GM19351 (cell line): ENCODE results near the gene ZNF454.

Experiments
- ATAC-seq: cut with Tn5 transposase; IDR thresholded peaks from one replicate; pipeline ENCODE4 v1.9.1; 2021; ENCODE audit warnings: mild to moderate bottlenecking, moderate library complexity; ENCODE audit not compliant: unreplicated experiment

Gene ZNF454

DNA sequence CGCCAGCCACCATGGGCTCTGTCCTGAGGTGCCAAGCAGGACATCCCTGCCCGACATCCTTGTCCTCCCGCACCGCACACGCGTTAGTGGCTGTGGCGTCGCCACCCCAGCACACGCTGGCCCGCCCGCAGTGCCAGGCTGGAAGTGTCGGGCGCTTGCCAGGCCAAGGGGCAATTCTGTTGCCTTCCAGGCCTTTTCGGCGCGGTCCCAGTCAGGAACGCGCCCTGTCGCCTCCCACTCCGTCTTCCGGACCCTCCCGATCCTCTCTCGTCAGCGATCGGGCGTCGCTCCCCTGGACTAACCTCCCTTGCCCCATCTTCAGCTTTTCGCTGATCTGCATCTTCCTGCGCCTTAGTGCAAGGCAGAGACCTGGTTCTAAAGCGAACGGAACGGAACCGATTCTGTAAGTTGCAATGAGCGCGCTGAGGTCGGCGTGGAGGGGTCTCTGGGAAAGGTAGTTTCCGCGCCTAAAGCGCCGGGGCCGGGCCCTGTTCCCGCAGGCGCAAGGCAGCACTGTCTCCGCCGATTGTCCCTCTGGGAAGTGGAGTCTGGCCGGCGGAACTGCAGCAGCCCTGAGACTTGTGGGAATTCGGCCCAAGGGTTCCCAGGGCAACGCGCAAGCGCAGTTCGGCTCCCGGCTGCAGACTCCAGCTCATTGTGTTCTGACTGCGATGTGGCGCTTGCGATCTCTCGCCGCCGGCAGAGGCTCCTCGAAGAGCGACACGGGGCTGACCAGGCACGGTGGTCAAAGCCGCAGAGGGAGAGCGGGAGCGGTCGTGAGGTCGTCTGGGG is at the start of gene ZNF454:
Gene ZNF454 (plus strand): TSS at position 630 of the 792 bp plus-strand sequence. CDS start 1,594 bp downstream, outside the sequence.
- no peak for ATAC-seq

DNA sequence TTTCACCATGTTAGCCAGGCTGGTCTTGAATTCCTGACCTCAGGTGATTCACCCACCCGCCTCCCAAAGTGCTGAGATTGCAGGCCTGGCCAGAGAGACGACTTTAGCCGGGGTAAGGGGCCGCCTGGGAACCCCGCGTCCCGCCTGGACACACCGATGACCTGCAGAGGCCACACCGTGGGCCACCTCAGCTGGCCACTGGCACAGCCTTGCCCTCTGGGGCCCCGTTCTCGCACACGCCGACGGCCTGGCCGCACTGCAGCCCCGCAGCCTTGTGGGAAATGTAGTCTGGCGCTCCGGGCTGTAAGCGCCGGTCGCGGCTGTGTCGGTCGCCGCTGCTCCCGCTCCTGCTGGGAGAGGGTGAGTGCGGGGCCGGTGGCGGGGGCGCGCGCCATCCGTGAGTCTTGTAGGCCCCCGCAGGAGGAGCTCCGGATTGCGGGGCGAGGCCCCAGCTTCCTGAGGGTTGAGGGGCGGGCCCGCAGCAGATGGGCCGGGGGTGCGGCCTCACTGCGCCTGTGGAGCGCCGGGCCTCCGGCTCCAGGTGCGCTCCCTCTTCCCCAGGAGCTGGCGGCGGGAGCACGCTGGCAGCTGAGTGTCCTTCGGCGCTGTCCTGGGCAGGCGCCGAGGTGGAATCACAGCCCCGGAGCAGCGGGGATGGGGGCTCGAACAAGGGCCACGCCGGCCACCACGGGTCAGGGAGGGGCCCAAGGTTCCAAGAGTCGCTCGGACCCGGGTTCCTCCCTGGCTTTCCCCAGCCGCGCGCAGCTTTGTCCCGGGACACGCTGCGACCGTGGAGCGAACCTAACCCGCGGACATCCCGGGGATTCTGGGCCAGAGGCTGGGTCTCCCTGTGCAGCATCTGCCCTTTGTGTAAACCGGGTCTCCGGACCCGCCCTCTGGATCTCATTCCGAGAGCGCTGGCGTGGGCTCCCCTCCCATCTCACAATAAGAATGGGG is 45.1 kb upstream of the ZNF454 start, which contains the start of gene ZFP2:
Gene ZFP2 (plus strand): TSS at position 299 of the 957 bp plus-strand sequence. CDS start 35,401 bp downstream, outside the sequence.
- ATAC-seq = no peak

DNA sequence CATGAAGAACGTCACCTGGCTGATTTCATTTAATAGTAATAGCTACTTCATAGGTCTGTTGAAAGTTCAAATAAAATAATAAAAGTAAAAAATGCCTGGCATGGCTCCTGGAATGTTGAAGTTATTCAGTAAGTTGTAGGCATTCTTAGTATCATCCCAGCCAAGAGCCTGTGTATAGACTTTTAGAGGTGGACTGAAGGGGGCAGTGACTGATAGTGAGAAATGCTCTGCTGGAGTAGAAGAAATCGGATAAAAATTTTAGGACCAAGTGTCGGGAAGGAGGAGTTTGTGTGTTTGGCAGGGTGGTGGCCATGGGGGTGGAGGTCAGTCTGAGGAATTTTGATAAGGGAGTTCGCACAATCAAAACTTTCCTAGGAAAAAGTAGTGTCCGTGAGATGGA is 41.7 kb upstream of the ZNF454 start:
- no peak for ATAC-seq

DNA sequence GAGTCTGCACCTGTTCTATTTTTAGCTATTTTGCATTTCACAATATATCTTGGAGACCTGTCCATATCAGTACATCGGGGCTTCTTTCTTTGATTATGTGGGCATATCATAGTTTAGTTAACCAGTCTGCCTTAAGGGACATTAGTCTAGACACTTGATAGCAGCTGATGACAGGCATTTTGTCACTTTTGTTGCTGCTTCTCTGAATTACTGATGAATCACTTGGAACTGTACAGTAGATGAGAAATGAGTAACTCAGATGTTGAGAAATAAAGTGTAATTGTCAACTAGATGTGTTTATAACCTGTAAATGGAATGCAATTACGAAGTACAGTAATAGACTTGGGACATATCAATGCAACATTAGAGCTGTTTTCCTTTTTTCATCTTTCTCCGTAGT is 38.1 kb upstream of the ZNF454 start:
- ATAC-seq = no peak

DNA sequence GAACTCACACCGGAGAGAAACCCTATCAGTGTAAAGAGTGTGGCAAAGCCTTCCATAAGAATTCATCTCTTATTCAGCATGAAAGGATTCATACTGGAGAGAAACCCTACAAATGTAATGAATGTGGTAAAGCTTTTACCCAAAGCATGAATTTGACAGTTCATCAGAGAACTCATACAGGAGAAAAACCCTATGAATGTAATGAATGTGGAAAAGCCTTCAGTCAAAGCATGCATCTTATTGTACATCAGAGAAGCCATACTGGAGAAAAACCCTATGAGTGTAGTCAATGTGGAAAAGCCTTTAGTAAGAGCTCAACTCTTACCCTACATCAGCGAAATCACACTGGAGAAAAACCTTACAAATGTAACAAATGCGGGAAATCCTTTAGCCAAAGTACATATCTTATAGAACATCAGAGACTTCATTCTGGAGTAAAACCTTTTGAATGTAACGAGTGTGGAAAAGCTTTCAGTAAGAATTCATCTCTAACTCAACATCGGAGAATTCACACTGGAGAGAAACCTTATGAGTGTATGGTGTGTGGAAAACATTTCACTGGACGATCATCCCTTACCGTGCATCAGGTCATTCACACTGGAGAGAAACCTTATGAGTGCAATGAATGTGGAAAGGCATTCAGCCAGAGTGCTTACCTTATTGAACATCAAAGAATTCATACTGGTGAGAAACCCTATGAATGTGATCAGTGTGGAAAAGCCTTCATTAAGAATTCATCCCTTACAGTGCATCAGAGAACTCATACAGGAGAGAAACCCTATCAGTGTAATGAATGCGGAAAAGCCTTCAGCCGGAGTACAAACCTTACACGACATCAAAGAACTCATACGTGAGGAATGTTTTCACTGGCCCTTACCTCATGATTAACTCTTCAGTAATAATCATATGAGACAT is 8.9 kb upstream of the ZNF454 start:
- no peak for ATAC-seq

DNA sequence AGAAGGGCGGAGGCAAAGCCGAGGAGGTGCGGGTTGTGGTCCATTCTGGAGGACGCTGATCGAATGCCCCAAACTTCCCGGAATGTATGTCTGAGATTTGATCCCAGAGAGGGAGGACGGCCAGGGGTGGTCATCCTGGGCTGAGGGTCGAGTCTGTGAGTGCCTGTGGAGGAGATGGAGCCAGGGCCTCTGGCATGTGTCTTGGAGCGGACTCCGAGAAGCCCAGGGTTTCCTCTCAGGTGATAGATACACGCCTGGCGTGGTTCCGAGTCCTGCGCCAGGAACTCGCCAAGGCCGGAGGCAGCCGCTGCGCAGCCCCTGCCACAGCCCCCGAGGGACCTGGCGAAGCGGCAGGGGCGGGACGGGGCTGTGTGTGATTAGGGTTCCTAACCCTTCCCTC is 363 bp downstream of the ZNF454 start:
- no peak for ATAC-seq

DNA sequence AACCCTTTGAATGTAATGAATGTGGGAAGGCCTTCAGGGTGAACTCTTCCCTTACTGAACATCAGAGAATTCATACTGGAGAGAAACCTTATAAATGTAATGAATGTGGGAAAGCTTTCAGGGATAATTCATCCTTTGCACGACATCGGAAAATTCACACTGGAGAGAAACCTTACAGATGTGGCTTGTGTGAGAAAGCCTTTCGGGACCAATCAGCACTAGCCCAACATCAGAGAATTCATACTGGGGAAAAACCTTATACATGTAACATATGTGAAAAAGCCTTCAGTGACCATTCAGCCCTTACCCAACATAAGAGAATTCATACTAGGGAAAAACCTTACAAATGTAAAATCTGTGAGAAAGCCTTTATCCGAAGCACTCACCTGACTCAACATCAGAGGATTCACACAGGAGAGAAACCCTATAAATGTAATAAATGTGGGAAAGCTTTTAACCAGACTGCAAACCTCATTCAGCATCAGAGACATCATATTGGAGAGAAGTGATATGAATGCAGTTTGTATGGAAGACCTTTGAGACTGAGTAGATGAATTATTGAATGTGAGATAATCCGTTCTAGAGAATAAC is 24.6 kb downstream of the ZNF454 start:
- ATAC-seq = no peak

DNA sequence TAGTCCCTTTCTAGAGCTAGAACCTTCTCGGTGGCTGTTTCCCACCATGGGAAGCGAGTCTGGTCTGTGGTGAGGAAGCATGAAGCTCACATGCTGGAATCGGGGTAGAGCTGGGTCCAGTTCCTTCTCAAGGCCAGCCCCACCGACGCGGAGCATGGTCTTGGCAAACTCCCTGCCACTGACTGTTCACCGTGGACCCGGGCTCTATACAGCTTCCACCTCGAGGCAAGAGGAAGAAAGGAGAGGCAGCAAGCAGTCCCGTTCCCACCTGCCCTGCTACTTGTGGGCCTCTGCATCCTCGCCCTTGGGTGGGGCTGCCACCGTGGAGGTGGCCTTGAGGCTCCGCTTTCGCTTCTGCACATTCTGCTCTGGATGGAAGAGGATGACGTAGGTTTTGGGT is 40.4 kb downstream of the ZNF454 start:
- no peak for ATAC-seq

DNA sequence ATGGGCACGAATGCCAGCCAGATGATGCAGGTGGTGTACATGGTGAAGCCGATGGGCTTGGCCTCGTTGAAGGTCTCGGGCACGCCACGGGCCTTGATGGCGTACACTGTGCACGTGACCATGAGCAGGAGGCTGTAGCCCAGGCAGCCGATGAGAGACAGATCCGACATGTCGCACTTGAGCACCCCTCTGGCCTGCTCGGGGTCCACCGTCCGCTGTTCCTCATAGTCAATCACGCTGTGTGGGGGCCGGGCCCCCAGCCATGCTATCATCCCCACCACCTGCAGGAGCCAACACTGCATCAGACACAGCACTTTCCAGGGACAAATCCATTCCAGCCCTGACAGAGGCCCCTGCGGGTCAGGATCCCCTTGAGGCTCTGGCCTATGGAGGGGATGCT is 41.9 kb downstream of the ZNF454 start:
- no peak for ATAC-seq

DNA sequence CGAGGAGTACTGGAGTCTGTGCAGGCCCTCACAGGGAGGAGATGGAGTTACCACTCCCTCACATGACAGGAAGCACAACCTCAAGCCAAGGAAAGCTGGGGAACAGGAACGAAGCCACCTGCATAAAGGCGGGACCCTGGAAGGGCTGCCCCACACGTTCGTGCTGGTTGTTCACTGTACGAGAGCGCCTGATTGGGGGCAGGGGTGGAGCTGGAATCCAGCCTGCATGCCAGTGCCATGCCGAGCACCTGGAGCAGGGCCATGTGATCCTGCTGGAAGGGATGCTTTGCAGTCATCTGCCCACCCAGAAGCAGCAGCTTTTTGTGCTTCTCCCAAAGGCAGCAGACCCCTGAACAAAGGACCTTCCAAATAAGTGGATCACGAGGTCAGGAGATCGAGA is 42.7 kb downstream of the ZNF454 start:
- no peak for ATAC-seq

DNA sequence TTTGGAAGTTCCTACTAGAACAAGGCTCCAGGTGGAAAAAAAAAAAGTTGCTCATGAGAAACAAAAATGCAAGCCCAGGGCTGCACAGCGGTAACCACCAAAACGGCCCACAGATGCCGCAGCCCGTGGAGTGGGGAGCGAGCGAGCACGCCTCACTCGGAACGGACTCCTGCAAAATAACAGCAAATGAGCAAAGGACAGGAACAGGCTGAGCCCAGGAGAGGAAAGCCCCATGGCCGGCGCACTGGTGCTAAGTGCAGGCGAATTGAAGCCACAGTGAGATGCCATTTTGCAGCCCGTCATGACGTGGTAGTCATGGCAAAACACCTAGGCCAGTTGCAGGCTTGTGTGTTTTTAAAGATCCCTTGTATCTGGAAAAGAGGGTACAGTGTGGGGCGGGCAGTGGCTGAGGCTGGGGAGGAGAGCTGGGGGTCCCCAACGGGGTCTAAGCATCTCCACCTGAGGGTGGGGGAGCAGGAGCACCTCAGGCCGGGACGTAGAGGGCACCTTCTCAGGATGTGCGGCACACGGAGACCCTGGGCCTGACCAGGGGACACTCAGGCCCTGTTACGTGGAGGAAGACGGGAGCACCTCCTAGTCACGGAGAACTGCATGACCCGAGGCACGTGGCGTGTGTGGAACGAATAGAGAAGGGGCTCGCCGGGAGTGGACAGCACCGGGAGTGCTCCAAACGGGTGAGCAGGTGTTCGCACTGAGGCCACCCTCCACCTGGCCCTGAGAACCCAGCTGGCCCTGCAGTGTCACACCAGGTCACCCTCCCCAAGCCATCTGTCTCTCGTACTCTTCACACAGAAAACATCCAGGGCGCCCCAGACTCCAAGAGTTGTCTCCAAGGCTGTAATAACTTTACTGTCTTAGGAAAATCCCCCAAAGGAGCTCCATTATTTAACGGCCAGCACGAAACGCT is 43.4 kb downstream of the ZNF454 start:
- ATAC-seq = no peak

DNA sequence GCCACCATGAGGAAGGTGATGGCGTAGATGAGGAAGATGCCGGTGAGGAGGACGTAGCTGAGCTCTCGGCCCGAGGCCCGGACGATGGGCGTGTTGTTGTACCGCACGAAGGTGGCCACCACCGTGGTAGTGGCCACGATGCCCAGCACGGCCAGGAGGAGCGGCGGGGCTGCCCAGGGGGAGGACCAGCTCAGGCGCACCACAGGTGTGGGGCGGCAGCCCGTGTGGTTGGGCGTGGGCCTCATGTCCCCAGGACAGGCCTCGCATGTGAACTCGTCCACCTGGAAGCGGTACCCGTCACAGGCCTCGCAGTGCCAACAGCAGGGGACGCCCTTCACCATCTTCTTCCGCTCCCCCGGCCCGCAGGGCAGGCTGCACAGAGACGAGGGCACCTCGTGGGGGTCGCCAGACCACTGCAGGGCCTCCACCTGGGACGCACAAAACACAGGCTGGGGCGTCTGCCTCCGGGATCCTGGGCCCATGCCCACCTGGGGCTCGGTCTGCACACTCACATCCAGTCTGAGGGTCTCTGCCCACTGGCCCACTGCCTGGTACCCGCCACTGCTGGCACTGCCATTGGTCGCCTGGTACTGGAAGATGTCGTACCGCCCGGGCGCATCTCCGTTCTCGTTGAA is 45.4 kb downstream of the ZNF454 start:
- ATAC-seq = no peak

DNA sequence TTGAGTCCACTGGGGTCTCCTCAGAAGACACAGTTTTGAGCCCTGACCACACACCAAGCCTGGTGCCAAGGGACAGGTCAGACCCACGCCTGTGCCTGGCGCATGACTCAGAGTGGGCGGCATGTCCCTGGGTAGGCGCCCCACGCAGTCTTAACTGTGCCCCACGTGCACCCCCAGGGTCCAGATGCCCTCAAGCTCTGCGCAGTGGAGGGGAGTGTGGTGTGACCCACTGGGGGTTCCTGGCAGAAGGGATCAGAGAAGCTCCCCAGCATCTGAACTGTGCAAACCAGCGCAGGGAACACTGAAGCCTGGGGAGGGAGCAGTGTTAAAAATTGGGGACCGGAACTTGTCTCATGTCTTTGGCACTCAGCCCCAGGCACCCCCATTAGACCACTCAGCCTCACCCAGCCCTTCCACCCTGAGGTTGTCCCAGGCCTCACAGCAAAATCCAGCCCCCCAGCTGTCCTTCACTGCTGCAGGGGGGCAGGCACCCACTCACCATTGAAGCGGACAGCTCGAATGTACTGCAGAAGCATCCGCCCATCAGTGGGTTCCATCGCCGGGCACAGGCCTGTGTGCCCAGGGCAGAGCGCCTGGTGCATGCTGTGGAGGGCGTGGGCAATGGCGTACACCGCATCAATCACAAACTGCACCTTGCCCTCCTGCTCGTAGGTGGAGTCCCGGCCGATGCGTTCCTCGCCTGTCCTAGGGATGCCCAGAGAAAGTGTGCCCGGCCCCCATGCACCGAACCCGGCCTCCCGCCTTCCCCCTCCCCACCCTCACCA is 47.6 kb downstream of the ZNF454 start:
- no peak for ATAC-seq

DNA sequence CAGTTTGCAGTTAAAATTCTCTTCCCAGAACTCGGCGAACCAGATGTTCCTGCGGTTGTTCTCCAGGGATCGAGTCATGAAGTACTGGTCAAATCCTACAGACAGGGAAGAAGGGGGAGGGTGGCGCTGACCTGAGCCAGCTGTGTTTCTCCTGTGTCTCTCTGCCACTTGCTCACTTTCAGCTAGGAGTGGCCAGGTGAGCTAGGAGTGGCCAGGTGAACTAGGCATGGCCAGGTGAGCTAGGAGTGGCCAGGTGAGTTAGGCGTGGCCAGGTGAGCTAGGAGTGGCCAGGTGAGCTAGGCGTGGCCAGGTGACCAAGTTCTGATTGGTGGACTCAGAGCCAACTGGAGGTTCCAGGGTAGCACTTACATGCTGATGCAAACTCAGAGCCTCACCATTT is 48.3 kb downstream of the ZNF454 start:
- ATAC-seq = no peak

DNA sequence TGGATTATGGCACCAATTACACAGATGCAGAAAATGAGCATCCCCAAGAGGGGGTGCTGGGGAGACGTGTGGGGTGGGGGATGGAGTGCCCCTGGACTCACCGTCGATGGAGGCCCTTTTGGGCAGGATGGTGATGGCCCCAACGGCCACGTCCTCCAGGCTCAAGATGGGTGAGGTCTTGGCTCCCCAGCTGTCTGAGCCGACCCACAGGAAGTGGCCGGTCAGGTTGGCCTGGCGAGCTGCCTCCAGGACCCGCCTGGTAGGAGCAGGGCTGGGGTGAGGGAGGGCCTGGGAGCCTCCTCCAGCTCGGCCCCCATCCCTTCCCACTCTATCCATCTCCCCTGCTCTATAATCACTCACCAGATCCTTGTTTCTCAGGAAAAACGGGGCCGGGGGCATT is 49.5 kb downstream of the ZNF454 start:
- ATAC-seq = no peak

DNA sequence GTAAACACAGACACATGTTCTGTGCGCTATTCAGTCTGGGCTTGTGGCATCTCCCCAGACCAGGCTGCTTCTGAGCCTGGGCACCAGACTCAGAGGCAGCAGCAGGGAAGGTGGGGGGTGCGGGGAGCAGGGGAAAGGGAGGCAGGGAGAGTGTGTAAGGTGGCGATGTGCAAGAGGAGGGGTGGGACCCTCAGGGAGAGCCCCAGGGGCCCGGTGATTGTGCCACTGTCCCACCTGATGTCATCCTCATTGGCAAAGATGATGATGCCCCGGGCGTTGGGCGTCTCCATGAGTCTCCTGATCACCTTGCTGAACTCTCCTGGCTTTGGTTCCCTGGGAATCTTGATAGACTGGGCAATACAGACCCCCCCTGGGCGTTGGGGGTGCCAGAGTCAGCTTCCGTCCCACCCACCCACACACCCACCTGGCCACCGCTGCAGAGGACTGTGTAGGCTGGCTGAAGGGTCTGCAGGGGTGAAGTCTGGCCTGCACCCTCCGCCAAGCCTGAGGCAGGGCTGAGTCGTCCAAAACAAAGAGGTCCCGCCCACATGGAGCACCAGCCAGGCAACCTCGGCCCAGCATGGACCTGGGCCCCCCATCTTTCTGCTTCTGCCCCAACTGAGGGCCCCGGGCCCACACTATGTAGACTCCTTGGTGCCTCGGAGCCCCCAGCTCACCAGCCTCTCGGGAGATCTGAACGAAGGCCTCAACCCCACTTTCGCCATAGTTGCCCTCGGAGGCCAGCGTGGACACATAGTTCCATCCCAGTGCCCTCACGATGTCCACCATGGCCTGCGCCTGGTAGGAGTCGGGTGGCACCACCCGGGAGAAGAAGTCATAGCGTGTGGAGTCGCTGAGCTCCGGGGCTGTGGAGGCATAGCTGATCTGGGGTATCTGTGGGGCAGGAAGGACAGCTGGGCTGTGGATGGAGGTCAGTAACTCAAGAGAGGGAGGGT is 50.5 kb downstream of the ZNF454 start:
- ATAC-seq = no peak
